ENCODE data around the gene EPB41L1. TPM values are rescaled to one million over a fixed set of nuclear protein-coding genes. Genes with fewer than 3 reads are reported as not detected.

The EPB41L1 gene
- total and polyA plus RNA-seq, 2 experiments from 2014 or later, result 17.0 to 19.2 TPM

DNA sequence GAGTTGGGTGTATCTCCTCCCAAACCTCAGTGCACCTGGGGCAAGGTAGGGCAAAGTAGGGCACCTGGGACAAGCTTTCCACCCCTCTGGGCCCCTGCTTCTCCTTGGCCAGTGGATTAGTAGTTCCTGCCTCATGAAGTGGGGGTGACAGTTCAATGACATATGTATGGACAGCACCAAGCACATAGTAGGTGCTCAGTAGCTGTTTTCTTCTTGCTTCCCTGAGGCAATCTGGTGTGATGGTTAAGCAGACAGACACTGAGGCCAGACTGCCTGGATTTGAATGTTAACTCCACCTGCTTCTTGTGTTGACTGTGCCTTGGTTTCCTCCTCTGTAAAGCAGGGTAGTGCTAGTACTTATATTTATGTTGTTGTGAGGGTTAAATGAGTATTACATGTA, 25.8 kb downstream of the EPB41L1 start:
- no peaks in the 10 kb centered on the region for H3K79me2 ChIP-seq (ENCODE audit: insufficient read depth)
- no peak overlapping the region for H3K9ac ChIP-seq
- H4K20me1 ChIP-seq (ENCODE audit: insufficient read depth), result no peaks in the 10 kb centered on the region
- no peaks in the 10 kb centered on the region for H3K9me3 ChIP-seq (ENCODE audit: low read depth)
- H3K4me3 ChIP-seq, result no peak overlapping the region
- H3F3A ChIP-seq (ENCODE audit: insufficient read depth), result no peaks in the 10 kb centered on the region
- H2AFZ ChIP-seq, result no peak overlapping the region
- TF ChIP-seq EZH2phosphoT487 (IDR thresholded peaks at IDR 0.05; ENCODE audit: insufficient read depth, low read depth) (no peak), EZH2 (IDR thresholded peaks at IDR 0.05; ENCODE audit: insufficient read depth, poor library complexity, severe bottlenecking) (no peak)
- in situ Hi-C loops (cut with MboI), result no loop called here
- no peak overlapping the region for H3K27ac ChIP-seq
- H3K9me2 ChIP-seq (ENCODE audit: insufficient read depth), result no peaks in the 10 kb centered on the region
- H3K36me3 ChIP-seq (ENCODE audit: low read depth), result no peaks in the 10 kb centered on the region
- H3K27me3 ChIP-seq (replicated peaks; ENCODE audit: insufficient read depth), result no peaks in the 10 kb centered on the region
- no peak overlapping the region for H3K4me2 ChIP-seq (ENCODE audit: unreplicated experiment)
- DNase-seq, result no peak
- H3K4me1 ChIP-seq (ENCODE audit: insufficient read depth), result peaks cover 9% of the 10 kb centered on the region

DNA sequence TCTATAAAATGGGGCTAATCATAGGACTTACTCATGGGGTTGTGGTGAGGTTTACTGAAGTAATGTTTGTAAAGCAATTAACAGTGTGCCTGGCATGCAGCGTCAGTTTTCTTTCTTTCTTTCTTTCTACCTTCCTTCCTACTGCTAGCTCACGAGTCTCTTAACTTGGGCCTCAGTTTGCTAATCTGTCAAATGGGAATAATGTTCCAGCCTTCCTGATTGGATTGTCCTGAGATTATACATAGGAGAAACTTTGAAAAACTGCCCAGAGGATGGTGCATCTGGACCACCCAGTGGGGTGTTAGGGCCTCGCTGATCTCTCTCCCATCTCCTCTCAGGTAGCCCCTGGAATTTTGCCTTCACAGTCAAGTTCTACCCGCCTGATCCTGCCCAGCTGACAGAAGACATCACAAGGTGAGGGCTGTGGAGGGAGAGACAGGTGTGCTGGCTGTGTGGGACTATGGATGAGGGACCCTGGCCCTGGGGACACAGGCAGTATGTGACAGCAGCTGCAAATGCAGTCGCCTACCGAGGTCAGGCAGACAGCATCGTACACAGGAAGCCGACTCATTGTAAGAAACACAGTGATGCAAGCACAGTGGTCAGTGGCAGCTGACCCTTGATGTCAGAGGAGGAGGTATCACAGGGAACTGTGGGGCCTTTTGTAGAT, 27.5 kb downstream of the EPB41L1 start:
- peak; percentile 79 for DNase-seq
- Histone ChIP-seq H3K9me3 (ENCODE audit: low read depth) (no peaks in the 10 kb centered on the region), H3K9me2 (ENCODE audit: insufficient read depth) (no peaks in the 10 kb centered on the region), H3K27ac (no peak overlapping the region), H3K4me3 (no peak overlapping the region), H4K20me1 (ENCODE audit: insufficient read depth) (no peaks in the 10 kb centered on the region), H3K4me1 (ENCODE audit: insufficient read depth) (peaks cover 9% of the 10 kb centered on the region), H3K4me2 (ENCODE audit: unreplicated experiment) (peak overlapping the region; percentile 28), H3K36me3 (ENCODE audit: low read depth) (no peaks in the 10 kb centered on the region), H3K27me3 (replicated peaks; ENCODE audit: insufficient read depth) (no peaks in the 10 kb centered on the region), H3K79me2 (ENCODE audit: insufficient read depth) (no peaks in the 10 kb centered on the region), H2AFZ (peak overlapping the region; percentile 56), H3K9ac (peak overlapping the region; percentile 41; the same call in 1 of the 2 replicates), H3F3A (ENCODE audit: insufficient read depth) (no peaks in the 10 kb centered on the region)
- in situ Hi-C loops (cut with MboI), result no loop called here
- TF ChIP-seq EZH2 (IDR thresholded peaks at IDR 0.05; ENCODE audit: insufficient read depth, poor library complexity, severe bottlenecking) (no peak), EZH2phosphoT487 (IDR thresholded peaks at IDR 0.05; ENCODE audit: insufficient read depth, low read depth) (no peak)
- 69 to 73% methylated on average over 8 of the region's 8 CpGs for WGBS, 2 experiments (ENCODE audit: low coverage in 1 of 2, low lambda C conversion rate in 2 of 2, missing lambda C conversion rate in 2 of 2)

GRCh38 chr20:36182604-36183154, 28.1 kb downstream of the EPB41L1 start:
- Histone ChIP-seq H3K4me3 (no peak overlapping the region), H3K4me1 (ENCODE audit: insufficient read depth) (peaks cover 9% of the 10 kb centered on the region), H4K20me1 (ENCODE audit: insufficient read depth) (no peaks in the 10 kb centered on the region), H3K9me2 (ENCODE audit: insufficient read depth) (no peaks in the 10 kb centered on the region), H3K79me2 (ENCODE audit: insufficient read depth) (no peaks in the 10 kb centered on the region), H2AFZ (peak overlapping the region; percentile 56), H3K27ac (no peak overlapping the region), H3K9ac (peak overlapping the region; percentile 41; the same call in 1 of the 2 replicates), H3K36me3 (ENCODE audit: low read depth) (no peaks in the 10 kb centered on the region), H3K27me3 (replicated peaks; ENCODE audit: insufficient read depth) (no peaks in the 10 kb centered on the region), H3F3A (ENCODE audit: insufficient read depth) (no peaks in the 10 kb centered on the region), H3K9me3 (ENCODE audit: low read depth) (no peaks in the 10 kb centered on the region), H3K4me2 (ENCODE audit: unreplicated experiment) (no peak overlapping the region)
- no peak for DNase-seq
- no peak for TF ChIP-seq EZH2phosphoT487 (IDR thresholded peaks at IDR 0.05; ENCODE audit: insufficient read depth, low read depth)
- TF ChIP-seq EZH2 (IDR thresholded peaks at IDR 0.05; ENCODE audit: insufficient read depth, poor library complexity, severe bottlenecking), result no peak
- in situ Hi-C loops (cut with MboI), result no loop called here
- WGBS, 2 experiments (ENCODE audit: low coverage in 1 of 2, low lambda C conversion rate in 2 of 2, missing lambda C conversion rate in 2 of 2), result 74 to 75% methylated on average over 6 of the region's 6 CpGs

- Histone ChIP-seq H3K4me3 (no peak overlapping the region), H3K9me2 (ENCODE audit: insufficient read depth) (no peaks in the 10 kb centered on the region), H3K9me3 (ENCODE audit: low read depth) (no peaks in the 10 kb centered on the region), H2AFZ (no peak overlapping the region), H3K9ac (no peak overlapping the region), H3K79me2 (ENCODE audit: insufficient read depth) (no peaks in the 10 kb centered on the region), H3K4me1 (ENCODE audit: insufficient read depth) (peaks cover 9% of the 10 kb centered on the region), H4K20me1 (ENCODE audit: insufficient read depth) (no peaks in the 10 kb centered on the region), H3F3A (ENCODE audit: insufficient read depth) (no peaks in the 10 kb centered on the region), H3K4me2 (ENCODE audit: unreplicated experiment) (no peak overlapping the region), H3K27me3 (replicated peaks; ENCODE audit: insufficient read depth) (no peaks in the 10 kb centered on the region), H3K36me3 (ENCODE audit: low read depth) (no peaks in the 10 kb centered on the region), H3K27ac (no peak overlapping the region)
- DNase-seq, result no peak
- TF ChIP-seq EZH2phosphoT487 (IDR thresholded peaks at IDR 0.05; ENCODE audit: insufficient read depth, low read depth) (no peak), EZH2 (IDR thresholded peaks at IDR 0.05; ENCODE audit: insufficient read depth, poor library complexity, severe bottlenecking) (no peak)
- in situ Hi-C loops (cut with MboI), result no loop called here
- WGBS, 2 experiments (ENCODE audit: low coverage in 1 of 2, low lambda C conversion rate in 2 of 2, missing lambda C conversion rate in 2 of 2), result 89 to 92% methylated on average over 8 of the region's 8 CpGs
Measured at GRCh38 chr20:36183155-36183944, 28.8 kb downstream of the EPB41L1 start.
